K562 (cell line): Measurements from ENCODE around the gene MPZL1. TPM values are rescaled to one million over a fixed set of nuclear protein-coding genes. Genes with fewer than 3 reads are reported as not detected.

Source experiments
- ARID3A ChIP-seq: IDR thresholded peaks from 2 replicates; pipeline ENCODE4 v1.6.1; 2012; ENCODE audit warnings: low read depth, low read length, improper control_type of control experiment, borderline replicate concordance
- BRF2 ChIP-seq: IDR thresholded peaks from 3 replicates; pipeline ENCODE4 v1.6.1; 2011; ENCODE audit warnings: borderline replicate concordance, mild to moderate bottlenecking; ENCODE audit not compliant: insufficient read length, insufficient read depth
- GABPB1 ChIP-seq: sonication (generic); formaldehyde crosslinking; IDR thresholded peaks from 2 replicates; pipeline ENCODE4 v1.8.0; 2022; ENCODE audit warnings: mild to moderate bottlenecking, missing genetic modification reagents
- GMEB1 ChIP-seq: fragments of 250-450 bp; sonication (Bioruptor Pico); IDR thresholded peaks from 2 replicates; pipeline ENCODE4 v1.4.0; 2020; ENCODE audit warnings: mild to moderate bottlenecking
- HMGXB4 ChIP-seq: sonication (generic); formaldehyde crosslinking; IDR thresholded peaks from 2 replicates; pipeline ENCODE4 v1.8.1; 2023; ENCODE audit warnings: mild to moderate bottlenecking, missing genetic modification reagents
- IRF1 ChIP-seq: sonication (generic); formaldehyde crosslinking; IDR thresholded peaks from 2 replicates; pipeline ENCODE4 v1.8.0; 2022; ENCODE audit warnings: missing genetic modification reagents, mild to moderate bottlenecking, borderline replicate concordance
- POLR2B ChIP-seq: fragments of 450-650 bp; IDR thresholded peaks from 2 replicates; pipeline ENCODE4 v1.6.1; 2018; ENCODE audit warnings: low read depth; ENCODE audit not compliant: partially characterized antibody
- PTRF ChIP-seq: fragments of 450-650 bp; IDR thresholded peaks from 2 replicates; pipeline ENCODE4 v1.6.1; 2016; ENCODE audit warnings: mild to moderate bottlenecking, missing genetic modification characterization, missing compliant biosample characterization
- STAT5B ChIP-seq: fragments of 250-450 bp; sonication (Bioruptor Pico); IDR thresholded peaks from 2 replicates; pipeline ENCODE4 v1.8.0; 2021; ENCODE audit warnings: mild to moderate bottlenecking, inconsistent platforms
- TFE3 ChIP-seq: fragments of 450-650 bp; formaldehyde crosslinking; IDR thresholded peaks from 2 replicates; pipeline ENCODE4 v1.4.0; 2020; ENCODE audit warnings: mild to moderate bottlenecking, mixed read lengths
- TGIF2 ChIP-seq: sonication (generic); formaldehyde crosslinking; IDR thresholded peaks from 2 replicates; pipeline ENCODE4 v1.8.1; 2022; ENCODE audit warnings: mild to moderate bottlenecking, missing genetic modification reagents, moderate library complexity
- ZC3H4 ChIP-seq: sonication (generic); formaldehyde crosslinking; IDR thresholded peaks from 2 replicates; pipeline ENCODE4 v1.9.0; 2021; ENCODE audit warnings: missing genetic modification reagents, borderline replicate concordance
- ZNF217 ChIP-seq: sonication (generic); formaldehyde crosslinking; IDR thresholded peaks from 2 replicates; pipeline ENCODE4 v1.8.0; 2022; ENCODE audit warnings: mild to moderate bottlenecking, missing genetic modification reagents
- ZNF740 ChIP-seq, 3 experiments: fragments of 200-800 bp in 1 of 3; sonication (Bioruptor generic) in 1 of 3; sonication (generic) in 1 of 3; formaldehyde crosslinking in 1 of 3; IDR thresholded peaks; 2 replicates each; pipeline versions ENCODE4 v1.6.1 to v1.8.0; 2016 to 2022; ENCODE audit warnings: mild to moderate bottlenecking in 2 of 3, missing compliant biosample characterization in 2 of 3, missing genetic modification characterization in 2 of 3, missing genetic modification reagents in 1 of 3
- ZNF764 ChIP-seq: fragments of 250-450 bp; sonication (Bioruptor Pico); IDR thresholded peaks from 2 replicates; pipeline ENCODE4 v1.4.0; 2020; ENCODE audit warnings: low read depth, mild to moderate bottlenecking, moderate library complexity
- polyA plus RNA-seq, 8 experiments: library from polyadenylated mRNA; depleted of rRNA in 4 of 8; stranded (reverse) in 5 of 8; unstranded in 3 of 8; fragments of >200 nt; fragmentation: Nextera tagmentation in 2 of 8; fragmentation: Illumina TruSeq in 1 of 8; extraction: Ambion mirVana in 2 of 8; extraction: Trizol in 1 of 8; gene quantifications; 2 replicates each; pipeline versions ENCODE4 v1.2.1 to v1.2.3, GENCODE V29; 2011 to 2014; ENCODE audit warnings: inconsistent platforms in 1 of 8, missing spikeins in 1 of 8
- total RNA-seq, 7 experiments: library from RNA; depleted of rRNA in 6 of 7; stranded (reverse); fragments of >200 nt in 6 of 7; fragmentation: Illumina TruSeq in 2 of 7; extraction: Trizol in 2 of 7; gene quantifications; 2 replicates each; pipeline versions ENCODE4 v1.2.1 to v1.2.3, GENCODE V29; 2011 to 2021; ENCODE audit warnings: low replicate concordance in 1 of 7

Gene MPZL1
- total and polyA plus RNA-seq, 9 of the 15 experiments (the other 6 are each of a cell fraction or from before 2014, with no cell fraction given): 14.5 to 153 (median 66.5) TPM

- TF ChIP-seq PTRF (tag) (0 out of 2 replicates have a peak, but pooled peaks have one; percentile 26), ZNF217 (CRISPR knock-in tag) (no peak), ZNF764 (CRISPR knock-in tag) (peak; percentile 89), STAT5B (CRISPR knock-in tag) (no peak), ZNF740 (CRISPR knock-in tag; IDR thresholded peaks at IDR 0.05) (no peak), ZNF740 (tag; IDR thresholded peaks at IDR 0.05) (no peak), IRF1 (no peak), ZC3H4 (no peak), BRF2 (no peak), POLR2B (peak; percentile 14), GABPB1 (CRISPR knock-in tag) (peak; percentile 6; the same call in 1 of the 2 replicates), TGIF2 (CRISPR knock-in tag) (no peak), HMGXB4 (CRISPR knock-in tag) (peak; percentile 100), TFE3 (CRISPR knock-in tag) (no peak), GMEB1 (peak; percentile 25; the same call in 1 of the 2 replicates), ARID3A (peak; percentile 81; the same call in 1 of the 2 replicates)
These were observed 6.4 kb upstream of the MPZL1 start (continued) for GRCh38 chr1:167715157-167715999.
